Endothelial cell of umbilical vein (primary cell): ENCODE measurements around the gene MTRF1L. TPM values are rescaled to one million over a fixed set of nuclear protein-coding genes. Genes with fewer than 3 reads are reported as not detected.

Source experiments
- BruUV-seq: library from RNA; stranded (reverse); fragments of 400-500 nt; replicated peaks from 2 replicates; lab custom pipeline; 2021; lab: Mats Ljungman, UMichigan
- CTCF ChIA-PET: fragments of 300-600, 350-600 bp; sonication (Branson Sonifier 250); formaldehyde crosslinking; loops from one replicate; lab custom pipeline; 2021; ENCODE audit warnings: antibody characterized with exemption, inconsistent platforms; lab: Charles Lee
- POLR2A ChIA-PET: fragments of 300-600, 350-600 bp; sonication (Branson Sonifier 250); formaldehyde crosslinking; loops from one replicate; lab custom pipeline; 2021; ENCODE audit warnings: antibody characterized with exemption, inconsistent platforms; lab: Charles Lee
- DNase-seq: peaks from one replicate; pipeline ENCODE4 v3.0.0-alpha.2; 2011; ENCODE audit warnings: low read depth, low spot score
- FAIRE-seq: peaks from 2 replicates; lab custom pipeline; 2011; peaks lifted over from hg19 to GRCh38; lab: Jason Lieb, UNC
- H2AFZ ChIP-seq: 2 replicates; pipeline ENCODE4 v1.6.0; 2012; ENCODE audit warnings: low read depth, low read length, control low read depth, inconsistent platforms
- H3K27ac ChIP-seq: 2 replicates; pipeline ENCODE4 v1.5.1; 2011; ENCODE audit warnings: low read depth, mild to moderate bottlenecking, control low read depth, low read length, moderate library complexity; ENCODE audit not compliant: insufficient read depth
- H3K27me3 ChIP-seq, 2 experiments: 2 replicates each; pipeline versions ENCODE4 v1.6.0 to v1.6.1; 2011; ENCODE audit warnings: low read length in 2 of 2, mixed read lengths in 1 of 2; ENCODE audit not compliant: control insufficient read depth in 2 of 2, insufficient read depth in 2 of 2
- H3K36me3 ChIP-seq, 2 experiments: 2 replicates in 1 of 2; 3 replicates in 1 of 2; pipeline ENCODE4 v1.5.1; 2011; ENCODE audit warnings: low read length in 2 of 2, mild to moderate bottlenecking in 1 of 2, moderate library complexity in 1 of 2; ENCODE audit not compliant: control insufficient read depth in 2 of 2, insufficient read depth in 2 of 2; ENCODE audit errors: extremely low read depth in 1 of 2
- H3K4me1 ChIP-seq: 3 replicates; pipeline ENCODE4 v1.5.1; 2011; ENCODE audit warnings: mild to moderate bottlenecking, low read length; ENCODE audit not compliant: control insufficient read depth, insufficient read depth; ENCODE audit errors: extremely low read depth
- H3K4me2 ChIP-seq: 2 replicates; pipeline ENCODE4 v1.6.1; 2011; ENCODE audit warnings: low read length, control low read depth, mixed read lengths; ENCODE audit not compliant: insufficient read depth
- H3K4me3 ChIP-seq, 3 experiments: fragments of 200-600 bp in 1 of 3; sonication (generic), shearing (Covaris generic) in 1 of 3; replicated peaks in 1 of 3; 2 replicates each; pipeline ENCODE4 v1.5.1; 2011 to 2016; ENCODE audit warnings: control low read depth in 3 of 3, low read length in 3 of 3, mild to moderate bottlenecking in 2 of 3, inconsistent platforms in 1 of 3, low read depth in 1 of 3, moderate library complexity in 1 of 3; ENCODE audit not compliant: insufficient read depth in 1 of 3
- H3K79me2 ChIP-seq: 2 replicates; pipeline ENCODE4 v1.6.0; 2012; ENCODE audit warnings: low read length, inconsistent platforms; ENCODE audit not compliant: control insufficient read depth, insufficient read depth
- H3K9ac ChIP-seq: replicated peaks from 2 replicates; pipeline ENCODE3; 2011; ENCODE audit warnings: low read length, control low read depth; ENCODE audit not compliant: insufficient read depth; ENCODE audit errors: extremely low read depth
- H3K9me1 ChIP-seq: replicated peaks from 3 replicates; pipeline ENCODE4 v1.6.0; 2011; ENCODE audit warnings: mild to moderate bottlenecking, low read length; ENCODE audit not compliant: control insufficient read depth, insufficient read depth; ENCODE audit errors: extremely low read depth
- H3K9me3 ChIP-seq: replicated peaks from 2 replicates; pipeline ENCODE4 v1.5.1; 2012; ENCODE audit warnings: low read length, inconsistent platforms; ENCODE audit not compliant: control insufficient read depth, insufficient read depth
- H4K20me1 ChIP-seq: replicated peaks from 2 replicates; pipeline ENCODE3; 2011; ENCODE audit warnings: mild to moderate bottlenecking, low read length; ENCODE audit not compliant: control insufficient read depth, insufficient read depth; ENCODE audit errors: extremely low read depth
- EZH2 ChIP-seq: IDR thresholded peaks from 2 replicates; pipeline ENCODE4 v1.6.1; 2012; ENCODE audit warnings: borderline replicate concordance, low read depth, mild to moderate bottlenecking, moderate library complexity, low read length, inconsistent platforms; ENCODE audit not compliant: severe bottlenecking
- FOS ChIP-seq: IDR thresholded peaks from 2 replicates; pipeline ENCODE4 v1.6.1; 2011; ENCODE audit warnings: mild to moderate bottlenecking, low read length, moderate library complexity, borderline replicate concordance; ENCODE audit not compliant: insufficient read depth
- GATA2 ChIP-seq: IDR thresholded peaks from 2 replicates; pipeline ENCODE4 v1.7.0; 2011; ENCODE audit warnings: low read depth, mild to moderate bottlenecking, moderate library complexity, mixed read lengths, low read length; ENCODE audit not compliant: insufficient read length, insufficient read depth
- JUN ChIP-seq: IDR thresholded peaks from 2 replicates; pipeline ENCODE4 v1.6.1; 2011; ENCODE audit warnings: borderline replicate concordance, low read depth; ENCODE audit not compliant: insufficient read length, insufficient read depth
- MYC ChIP-seq: IDR thresholded peaks from one replicate; pipeline ENCODE4 v1.6.1; 2011; ENCODE audit warnings: mild to moderate bottlenecking, low read depth, low read length
- POLR2A ChIP-seq: IDR thresholded peaks from 2 replicates; pipeline ENCODE4 v1.6.1; 2012; ENCODE audit warnings: low read depth, mild to moderate bottlenecking, control low read depth, low read length
- POLR2AphosphoS5 ChIP-seq: IDR thresholded peaks from 2 replicates; pipeline ENCODE4 v1.6.1; 2012; ENCODE audit warnings: low read depth, mild to moderate bottlenecking, control low read depth, low read length, moderate library complexity; ENCODE audit not compliant: insufficient read depth
- dilution Hi-C: fragments of 300-500 bp; cut with MboI; formaldehyde crosslinking; loops from one replicate; pipeline ENCODE4 v1.15.0; 2019; ENCODE audit warnings: low sequenced_read_pairs; ENCODE audit not compliant: extremely low pct_ligation_motif_present
- intact Hi-C: fragments of 100-400 bp; cut with micrococcal nuclease; formaldehyde crosslinking; loops from one replicate; pipeline ENCODE4 v1.10.0; 2022
- polyA plus RNA-seq, 4 experiments: library from polyadenylated mRNA; depleted of rRNA in 3 of 4; stranded (reverse) in 3 of 4; unstranded in 1 of 4; fragments of >200 nt; gene quantifications; 2 replicates each; pipeline versions ENCODE4 v1.2.1 to v1.2.3, GENCODE V29; 2011 to 2012; ENCODE audit warnings: missing spikeins in 1 of 4
- total RNA-seq: library from RNA; stranded (reverse); gene quantifications from 2 replicates; pipeline ENCODE4 v1.2.3, GENCODE V29; 2021
- TF ChIP-seq, protein P1 (sequence below): IDR thresholded peaks from 2 replicates; pipeline ENCODE4 v1.6.1; 2011; ENCODE audit not compliant: insufficient read depth, insufficient read length
- TF ChIP-seq, protein P2 (sequence below), 2 donors: IDR thresholded peaks; 1 replicate in 1 of 2; 2 replicates in 1 of 2; pipeline ENCODE4 v1.5.1; 2011; ENCODE audit warnings: low read length in 2 of 2, mild to moderate bottlenecking in 2 of 2, moderate library complexity in 2 of 2, control low read depth in 1 of 2, inconsistent platforms in 1 of 2, low read depth in 1 of 2; ENCODE audit not compliant: insufficient read depth in 1 of 2; ENCODE audit errors: extremely low read depth in 1 of 2

The MTRF1L gene
- total and polyA plus RNA-seq, 2 donors (not counting 3 experiments of a cell fraction or from before 2014, with no cell fraction given) = 6.2 to 27.5 TPM

DNA sequence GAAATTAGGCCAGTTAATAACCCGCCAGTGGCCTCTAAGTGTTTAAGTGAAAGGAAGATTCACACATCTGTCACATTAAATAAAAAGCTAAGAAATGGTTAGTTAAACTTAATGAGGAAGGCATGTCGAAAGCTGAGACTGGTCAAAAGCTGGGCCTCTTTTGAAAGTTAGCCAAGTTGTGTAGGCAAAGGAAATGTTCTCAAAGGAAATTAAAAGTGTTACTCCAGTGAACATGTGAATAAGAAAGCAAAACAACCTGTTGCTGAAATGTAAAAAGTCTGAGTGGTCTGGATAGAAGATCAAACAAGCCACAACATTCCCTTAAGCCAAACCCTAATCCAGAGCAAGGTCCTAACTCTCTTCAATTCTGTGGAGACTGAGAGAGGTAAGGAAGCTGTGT is 10.9 kb upstream of the MTRF1L start:
- CTCF ChIA-PET = interaction anchor here (0.9 to 1.3 kb wide), 2 partner anchors 18 to 59 kb away, joined by 3 to 5 read pairs; no protein-coding TSS in a partner anchor
- Histone ChIP-seq H3K9me1 (no peaks in the 10 kb centered on the region), H3K9ac (no peak overlapping the region), H2AFZ (no peak overlapping the region), H3K9me3 (no peaks in the 10 kb centered on the region), H3K36me3 (no peaks in the 10 kb centered on the region), H3K4me2 (no peak overlapping the region), H4K20me1 (no peaks in the 10 kb centered on the region), H3K27me3 (no peaks in the 10 kb centered on the region), H3K4me3 (no peak overlapping the region), H3K27ac (no peak overlapping the region), H3K4me1 (no peaks in the 10 kb centered on the region), H3K79me2 (no peaks in the 10 kb centered on the region)
- intact Hi-C loops (no loop called here), dilution Hi-C loops (no loop called here)
- BruUV-seq = no TSS peak
- no peak for FAIRE-seq
- peak; percentile 62 for DNase-seq
- POLR2A ChIA-PET = no interaction called here
- TF ChIP-seq FOS (no peak), EZH2 (no peak), JUN (no peak), MYC (no peak), GATA2 (no peak), POLR2A (no peak), POLR2AphosphoS5 (no peak)
- TF ChIP-seq, protein P1, sequence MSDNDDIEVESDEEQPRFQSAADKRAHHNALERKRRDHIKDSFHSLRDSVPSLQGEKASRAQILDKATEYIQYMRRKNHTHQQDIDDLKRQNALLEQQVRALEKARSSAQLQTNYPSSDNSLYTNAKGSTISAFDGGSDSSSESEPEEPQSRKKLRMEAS = no peak
- TF ChIP-seq, protein P2, sequence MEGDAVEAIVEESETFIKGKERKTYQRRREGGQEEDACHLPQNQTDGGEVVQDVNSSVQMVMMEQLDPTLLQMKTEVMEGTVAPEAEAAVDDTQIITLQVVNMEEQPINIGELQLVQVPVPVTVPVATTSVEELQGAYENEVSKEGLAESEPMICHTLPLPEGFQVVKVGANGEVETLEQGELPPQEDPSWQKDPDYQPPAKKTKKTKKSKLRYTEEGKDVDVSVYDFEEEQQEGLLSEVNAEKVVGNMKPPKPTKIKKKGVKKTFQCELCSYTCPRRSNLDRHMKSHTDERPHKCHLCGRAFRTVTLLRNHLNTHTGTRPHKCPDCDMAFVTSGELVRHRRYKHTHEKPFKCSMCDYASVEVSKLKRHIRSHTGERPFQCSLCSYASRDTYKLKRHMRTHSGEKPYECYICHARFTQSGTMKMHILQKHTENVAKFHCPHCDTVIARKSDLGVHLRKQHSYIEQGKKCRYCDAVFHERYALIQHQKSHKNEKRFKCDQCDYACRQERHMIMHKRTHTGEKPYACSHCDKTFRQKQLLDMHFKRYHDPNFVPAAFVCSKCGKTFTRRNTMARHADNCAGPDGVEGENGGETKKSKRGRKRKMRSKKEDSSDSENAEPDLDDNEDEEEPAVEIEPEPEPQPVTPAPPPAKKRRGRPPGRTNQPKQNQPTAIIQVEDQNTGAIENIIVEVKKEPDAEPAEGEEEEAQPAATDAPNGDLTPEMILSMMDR (IDR thresholded peaks at IDR 0.05; ENCODE audit: extremely low read depth in 1 of 2, insufficient read depth in 1 of 2, low read depth in 1 of 2, low read length in 2 of 2) = no peak
